GM10266 (cell line): ENCODE results near the gene SORT1.
"Not testable (repeated sequence)": the region's sequence is repeated elsewhere in the genome, so short reads cannot be mapped to it uniquely, and the experiment has no call there.

Source experiments
- DNase-seq: peaks from one replicate; pipeline ENCODE4 v3.0.0; 2012; ENCODE audit errors: extremely low spot score
- TF ChIP-seq, protein P1 (sequence below): IDR thresholded peaks from 2 replicates; pipeline ENCODE4 v1.5.1; 2012; ENCODE audit warnings: mild to moderate bottlenecking, low read depth; ENCODE audit not compliant: control insufficient read depth, insufficient read depth; ENCODE audit errors: missing control alignments

SORT1 gene

DNA sequence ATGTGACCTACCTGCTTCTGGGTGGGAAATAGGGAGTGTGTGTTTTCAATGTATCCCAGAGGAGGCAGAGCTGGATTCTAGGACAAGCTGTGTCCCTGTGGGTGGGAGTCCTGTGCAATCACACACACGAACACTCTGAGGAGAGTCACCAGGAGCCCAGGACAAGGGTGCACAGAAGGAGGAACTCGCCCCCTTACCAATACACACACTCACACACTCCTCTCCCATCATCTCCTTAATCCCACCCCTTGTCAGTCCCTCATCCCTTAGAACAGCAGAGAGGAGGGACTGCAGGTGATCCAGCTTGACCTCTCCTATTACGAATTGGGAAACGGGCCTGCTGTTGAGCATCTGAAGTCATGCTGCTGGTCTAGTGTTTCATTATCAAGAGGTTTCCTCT lies 82.4 kb downstream of the SORT1 start:
- DNase-seq = no peak
- TF ChIP-seq, protein P1, sequence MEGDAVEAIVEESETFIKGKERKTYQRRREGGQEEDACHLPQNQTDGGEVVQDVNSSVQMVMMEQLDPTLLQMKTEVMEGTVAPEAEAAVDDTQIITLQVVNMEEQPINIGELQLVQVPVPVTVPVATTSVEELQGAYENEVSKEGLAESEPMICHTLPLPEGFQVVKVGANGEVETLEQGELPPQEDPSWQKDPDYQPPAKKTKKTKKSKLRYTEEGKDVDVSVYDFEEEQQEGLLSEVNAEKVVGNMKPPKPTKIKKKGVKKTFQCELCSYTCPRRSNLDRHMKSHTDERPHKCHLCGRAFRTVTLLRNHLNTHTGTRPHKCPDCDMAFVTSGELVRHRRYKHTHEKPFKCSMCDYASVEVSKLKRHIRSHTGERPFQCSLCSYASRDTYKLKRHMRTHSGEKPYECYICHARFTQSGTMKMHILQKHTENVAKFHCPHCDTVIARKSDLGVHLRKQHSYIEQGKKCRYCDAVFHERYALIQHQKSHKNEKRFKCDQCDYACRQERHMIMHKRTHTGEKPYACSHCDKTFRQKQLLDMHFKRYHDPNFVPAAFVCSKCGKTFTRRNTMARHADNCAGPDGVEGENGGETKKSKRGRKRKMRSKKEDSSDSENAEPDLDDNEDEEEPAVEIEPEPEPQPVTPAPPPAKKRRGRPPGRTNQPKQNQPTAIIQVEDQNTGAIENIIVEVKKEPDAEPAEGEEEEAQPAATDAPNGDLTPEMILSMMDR = no peak

DNA sequence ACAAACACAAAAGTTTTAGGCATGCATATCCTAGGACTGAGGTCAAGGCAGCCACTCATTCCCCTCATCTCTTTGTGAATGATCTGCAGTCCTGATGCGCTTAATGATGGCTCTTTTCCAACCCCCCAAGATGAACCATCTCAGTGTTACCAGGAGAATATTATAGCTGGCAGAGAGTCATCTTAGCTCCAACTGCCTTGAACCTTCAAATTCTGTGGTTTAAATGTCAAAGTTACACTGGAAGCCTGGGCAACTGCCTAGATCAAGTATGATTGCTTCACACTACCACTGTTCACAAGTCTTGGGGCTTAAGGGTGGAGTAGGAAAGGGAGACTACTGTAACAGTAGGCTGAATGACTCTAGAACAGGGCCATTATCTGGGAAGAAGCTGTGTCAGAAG lies 82.9 kb downstream of the SORT1 start:
- TF ChIP-seq, protein P1 = no peak
- no peak for DNase-seq

DNA sequence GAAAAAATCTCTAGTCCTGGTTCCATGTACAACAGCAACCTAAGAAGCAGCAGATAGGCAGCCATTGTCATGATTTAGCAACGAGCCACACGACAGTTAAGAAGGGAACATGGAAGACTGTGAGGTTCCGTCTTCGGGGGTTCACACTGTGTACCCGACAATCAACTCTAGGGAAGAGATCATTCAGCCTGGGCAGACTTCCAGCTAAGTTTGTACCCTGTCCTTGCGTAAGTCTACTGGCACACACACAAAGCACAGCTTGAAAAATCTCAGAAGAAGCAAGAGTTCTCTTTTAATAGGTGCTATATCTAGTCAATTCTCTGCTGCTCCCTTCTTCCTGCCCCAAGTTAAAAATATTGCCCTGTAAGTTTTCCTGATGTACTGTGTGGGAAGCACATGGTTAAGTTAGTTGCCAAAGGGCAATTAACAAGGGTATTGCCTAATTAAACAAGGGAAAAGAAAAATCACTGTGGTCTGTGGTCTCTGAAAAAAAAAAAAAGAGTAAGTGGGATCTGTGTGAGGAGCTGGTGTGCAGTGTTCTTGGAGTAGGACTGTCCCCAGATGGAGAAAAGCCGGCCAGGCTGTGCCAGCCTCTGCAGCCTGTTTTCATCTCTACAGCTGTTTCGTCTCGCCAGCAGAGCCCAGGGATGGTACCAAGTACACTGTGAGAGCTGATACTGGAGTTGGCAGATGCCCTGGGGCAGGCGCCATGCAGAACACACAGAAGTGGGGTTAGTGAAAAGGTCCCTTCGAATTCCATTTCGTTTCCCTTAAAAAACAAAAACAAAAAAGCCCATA lies 84.5 kb downstream of the SORT1 start:
- DNase-seq = no peak
- TF ChIP-seq, protein P1 = no peak

DNA sequence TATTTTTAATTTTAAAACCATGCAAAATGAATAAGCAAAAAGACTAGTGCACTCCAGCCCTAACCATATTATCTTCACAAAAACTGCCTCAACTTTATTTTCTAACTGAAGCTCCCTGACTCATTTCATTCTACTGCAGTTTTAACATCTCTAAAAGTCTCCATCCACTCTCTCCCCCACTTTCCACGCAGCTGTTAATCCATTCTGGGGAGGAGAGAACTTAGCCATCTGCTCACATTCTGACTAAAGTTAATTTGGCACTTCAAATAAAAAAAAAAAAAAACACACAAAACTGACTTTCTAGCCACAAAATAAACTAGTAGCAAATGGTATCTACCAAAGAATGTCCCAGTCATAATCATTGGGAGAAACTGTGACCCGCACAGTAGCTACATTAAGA lies 85.5 kb downstream of the SORT1 start:
- TF ChIP-seq, protein P1 = no peak
- no peak for DNase-seq

DNA sequence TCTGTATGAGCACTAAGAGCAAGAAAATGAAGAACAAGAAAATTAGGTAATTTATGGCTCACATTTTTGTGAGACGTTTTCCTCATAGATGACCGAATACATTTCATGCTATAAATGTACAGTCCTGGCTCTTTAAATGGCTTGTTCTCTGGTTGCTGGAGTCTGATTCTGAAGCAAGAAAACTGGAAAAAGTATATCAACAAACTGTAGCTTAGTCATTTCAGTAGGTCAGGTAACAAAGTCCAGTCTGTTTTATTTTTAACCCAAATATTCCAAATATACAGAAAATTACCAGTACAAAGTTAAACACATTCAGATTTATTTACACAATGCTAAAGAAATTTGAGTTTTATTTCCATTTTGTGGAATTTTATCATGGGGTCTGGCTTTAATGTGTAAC lies 88.4 kb downstream of the SORT1 start:
- TF ChIP-seq, protein P1 = no peak
- no peak for DNase-seq

DNA sequence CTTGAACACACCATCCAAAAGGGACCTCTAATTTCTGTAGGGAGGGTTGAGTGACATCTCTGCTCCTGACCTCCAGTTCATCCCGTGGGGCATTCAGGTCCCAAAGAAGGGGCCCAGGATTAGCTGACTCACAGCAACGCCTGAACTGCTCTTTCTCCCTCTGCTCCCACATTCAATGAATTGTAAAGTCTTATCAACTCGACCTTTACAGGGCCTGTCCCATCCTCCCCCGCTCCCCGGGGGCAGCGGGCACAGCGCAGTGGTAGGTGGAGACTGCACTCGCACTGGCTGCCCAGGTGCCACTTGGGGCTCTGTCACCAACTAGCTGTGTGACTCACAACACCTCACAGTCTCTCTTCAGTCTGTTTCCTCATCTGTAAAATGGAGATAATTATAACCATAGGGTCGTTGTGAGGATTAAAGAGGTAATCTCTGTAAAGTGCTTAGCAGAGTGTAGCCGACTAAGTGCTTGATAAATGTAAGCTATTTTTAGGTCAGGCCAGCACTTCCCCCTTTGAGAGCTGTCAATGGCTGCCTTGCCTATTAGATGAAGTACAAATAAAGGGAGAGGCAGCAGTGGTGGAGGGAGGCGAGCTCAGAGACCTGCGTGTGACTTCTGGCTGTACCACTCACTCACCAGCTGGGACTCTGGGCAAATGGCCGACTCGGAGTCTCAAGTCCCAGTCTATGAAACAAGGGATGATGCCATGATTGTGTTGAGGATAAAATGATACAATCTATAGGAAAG lies 90.3 kb downstream of the SORT1 start:
- TF ChIP-seq, protein P1 = no peak
- DNase-seq = no peak

DNA sequence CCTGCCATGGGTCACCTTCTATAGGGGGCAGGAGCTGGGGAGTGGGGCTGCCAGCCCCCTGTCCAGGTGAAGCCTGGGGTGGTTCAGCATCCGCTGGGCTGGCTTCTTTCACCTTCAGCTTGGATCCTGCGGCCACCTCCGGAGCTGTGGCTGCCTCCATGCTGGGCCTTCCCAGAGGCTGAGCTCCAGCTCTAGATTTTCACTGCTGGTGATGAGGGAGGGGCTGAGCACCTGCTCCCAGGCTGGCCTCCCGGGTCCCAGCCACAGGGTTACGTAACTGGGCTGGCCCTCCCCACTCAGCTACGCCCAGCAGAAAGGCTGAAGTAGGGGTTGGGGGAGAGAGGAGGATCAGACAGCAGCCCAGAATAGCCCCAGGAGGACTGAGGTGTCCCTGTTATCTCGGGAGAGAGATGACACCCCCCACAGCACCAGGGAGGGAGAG lies 90.9 kb downstream of the SORT1 start, which contains the start of gene MYBPHL:
Gene MYBPHL (minus strand): TSS at position 180 of the 442 bp plus-strand sequence. CDS start 20 bp downstream, at position 160.
- no peak for DNase-seq
- TF ChIP-seq, protein P1 = no peak

DNA sequence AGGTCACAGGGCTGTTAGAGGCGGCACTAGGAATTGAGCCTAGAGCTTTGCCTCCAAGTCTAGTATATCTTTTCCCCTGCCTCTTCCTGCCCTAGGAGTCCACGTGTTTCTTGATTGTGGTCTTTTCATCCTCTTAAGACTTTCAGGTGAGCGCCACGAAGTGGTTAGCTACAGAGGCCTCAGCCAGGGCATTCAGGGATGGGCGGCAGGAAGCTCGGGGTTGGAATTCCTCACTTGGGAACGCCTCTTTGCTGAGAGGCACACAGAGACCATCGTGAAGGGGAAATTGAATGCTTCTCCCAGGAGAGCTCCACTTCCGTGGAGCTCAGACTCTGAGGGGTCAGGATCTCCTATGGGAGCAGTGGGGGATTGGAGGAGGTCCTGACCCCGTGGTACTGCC lies 91.7 kb downstream of the SORT1 start:
- DNase-seq = not testable (repeated sequence)
